ENCODE results near the gene KCNH1. TPM values are rescaled to one million over a fixed set of nuclear protein-coding genes. Genes with fewer than 3 reads are reported as not detected.

KCNH1 gene
- total and polyA plus RNA-seq, 2 experiments from 2014 or later, result 0.28 TPM; not detected in 1

- H3K27me3 Mint-ChIP-seq (ENCODE audit: insufficient read depth, low read depth, poor library complexity), result no peaks in the 10 kb centered on the region
- Histone ChIP-seq H3K36me3 (ENCODE audit: insufficient read depth) (no peaks in the 10 kb centered on the region), H2AFZ (no peak overlapping the region), H3K4me3 (no peak overlapping the region), H3K4me2 (no peak overlapping the region), H3K79me2 (replicated peaks; ENCODE audit: insufficient read depth) (no peaks in the 10 kb centered on the region), H3K4me1 (ENCODE audit: insufficient read depth) (no peaks in the 10 kb centered on the region), H3K27me3 (ENCODE audit: insufficient read depth) (no peaks in the 10 kb centered on the region), H4K20me1 (replicated peaks; ENCODE audit: insufficient read depth) (no peaks in the 10 kb centered on the region), H3K9me2 (ENCODE audit: insufficient read depth) (no peaks in the 10 kb centered on the region), H3F3A (replicated peaks; ENCODE audit: low read depth) (no peaks in the 10 kb centered on the region), H3K27ac (ENCODE audit: low read depth) (no peak overlapping the region)
- H3K4me1 Mint-ChIP-seq, result no peaks in the 10 kb centered on the region
- no peak overlapping the region for H3K27ac Mint-ChIP-seq
- no peak for DNase-seq (ENCODE audit: low spot score)
- H3K9me3 Mint-ChIP-seq, result no peaks in the 10 kb centered on the region
- H3K36me3 Mint-ChIP-seq (ENCODE audit: low read depth), result no peaks in the 10 kb centered on the region
- ATAC-seq, result no peak
- H3K4me3 Mint-ChIP-seq, result no peak overlapping the region
- TF ChIP-seq NANOG (IDR thresholded peaks at IDR 0.05; ENCODE audit: borderline replicate concordance) (no peak), ETS1 (IDR thresholded peaks at IDR 0.05) (no peak), STAT1 (IDR thresholded peaks at IDR 0.05; ENCODE audit: unreplicated experiment) (no peak), EZH2 (IDR thresholded peaks at IDR 0.05; ENCODE audit: low read depth, unreplicated experiment) (no peak), POLR2AphosphoS5 (IDR thresholded peaks at IDR 0.05; ENCODE audit: low read depth) (no peak), REST (IDR thresholded peaks at IDR 0.05; ENCODE audit: unreplicated experiment) (no peak), EZH2phosphoT487 (IDR thresholded peaks at IDR 0.05; ENCODE audit: unreplicated experiment) (no peak), ZNF331 (CRISPR knock-in tag; IDR thresholded peaks at IDR 0.05; ENCODE audit: low read depth) (no peak), CTCF (conservative IDR thresholded peaks at IDR 0.05; ENCODE audit: low read depth in 2 of 2) (no peak), CREB1 (CRISPR knock-in tag; IDR thresholded peaks at IDR 0.05; ENCODE audit: low read depth) (no peak), JUNB (IDR thresholded peaks at IDR 0.05; ENCODE audit: unreplicated experiment) (no peak), ZNF462 (CRISPR knock-in tag; IDR thresholded peaks at IDR 0.05) (no peak), ZNF114 (CRISPR knock-in tag; IDR thresholded peaks at IDR 0.05) (no peak)
These were observed 198.0 kb downstream of the KCNH1 start for GRCh38 chr1:210935905-210936304.

Measured in GM23338 (cell line).